Lower lobe of right lung (tissue), 2 donors: ENCODE results near the gene KRT40. TPM values are rescaled to one million over a fixed set of nuclear protein-coding genes. Genes with fewer than 3 reads are reported as not detected.

Source experiments
- ATAC-seq, 2 donors: fragments of 200-7000 bp; cut with Tn5 transposase; one replicate each; pipeline ENCODE4 v1.9.1; 2020 to 2022; ENCODE audit warnings: mild to moderate bottlenecking in 2 of 2, moderate library complexity in 2 of 2
- DNase-seq: peaks from one replicate; pipeline ENCODE4 v3.0.0-alpha.2; 2020
- H3K27ac ChIP-seq: fragments of 200-600 bp; one replicate; pipeline ENCODE4 v1.8.0; 2022
- H3K27me3 ChIP-seq: fragments of 200-600 bp; one replicate; pipeline ENCODE4 v1.8.0; 2022; ENCODE audit warnings: low read depth
- H3K36me3 ChIP-seq: fragments of 200-600 bp; one replicate; pipeline ENCODE4 v1.8.0; 2022; ENCODE audit warnings: mild to moderate bottlenecking
- H3K4me1 ChIP-seq: fragments of 200-600 bp; one replicate; pipeline ENCODE4 v1.8.0; 2022
- H3K4me3 ChIP-seq: fragments of 200-600 bp; one replicate; pipeline ENCODE4 v1.8.0; 2022; ENCODE audit warnings: mild to moderate bottlenecking
- H3K9me3 ChIP-seq: fragments of 200-600 bp; one replicate; pipeline ENCODE4 v1.8.0; 2022
- intact Hi-C: fragments of 100-400 bp; cut with DNase I; formaldehyde crosslinking; loops from one replicate; pipeline ENCODE4 v1.11.0; 2022
- total RNA-seq: library from RNA; stranded (reverse); fragmentation: NEBNext Ultra II Directional; extraction: Animal tissue kit (Norgen Biotek cat#: 25700); gene quantifications from one replicate; pipeline ENCODE4 v1.2.1, GENCODE V29; 2021
- TF ChIP-seq, protein P1 (sequence below): fragments of 200-600 bp; IDR thresholded peaks from one replicate; pipeline ENCODE4 v1.8.0; 2022; ENCODE audit warnings: antibody characterized with exemption, mild to moderate bottlenecking
- donor health status: DM: no; HTN: yes; CAD: no; lungs with severe emphysema.

The KRT40 gene
- total RNA-seq, 1 donor from 2014 or later = 0.27 TPM

DNA sequence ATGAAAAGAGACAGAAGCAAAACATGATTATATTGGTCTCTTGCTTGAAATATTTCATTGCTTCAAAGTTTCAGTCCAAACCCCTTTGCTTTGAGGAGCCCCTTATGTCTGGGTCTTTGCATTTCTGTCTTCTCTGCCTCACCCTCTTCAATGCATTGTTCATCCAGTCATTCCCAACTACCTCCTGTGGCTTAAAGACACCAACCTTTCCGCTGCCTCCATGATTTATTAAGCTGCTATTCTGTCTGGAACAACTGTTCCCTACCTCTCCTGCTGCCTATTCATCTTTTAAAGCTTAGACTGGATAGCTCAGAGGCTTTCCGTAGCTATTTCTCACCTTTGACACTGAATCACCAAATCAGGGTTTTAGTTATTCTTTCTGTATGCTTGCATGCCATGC is 13.2 kb upstream of the KRT40 start:
- H3K27me3 ChIP-seq = no peaks in the 10 kb centered on the region

DNA sequence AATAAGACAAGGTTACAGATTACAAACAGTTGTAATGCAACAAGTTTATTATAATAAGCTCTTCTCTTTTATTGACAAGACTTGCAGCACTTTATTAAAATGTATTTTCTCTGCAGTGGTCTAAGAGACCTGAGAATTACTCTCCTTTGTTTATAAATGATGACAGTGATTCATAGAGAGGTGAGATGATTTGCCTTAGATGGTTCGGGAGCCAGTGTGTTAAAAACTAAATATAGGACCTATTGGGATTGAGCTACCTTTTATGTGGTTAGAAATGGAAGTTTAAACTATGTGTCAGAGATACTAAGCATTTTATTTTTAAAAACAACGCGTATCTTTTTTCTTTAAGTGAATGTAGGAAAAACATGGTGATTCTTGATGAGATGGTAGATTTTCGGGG is 12.7 kb upstream of the KRT40 start:
- Histone ChIP-seq H3K9me3 (no peaks in the 10 kb centered on the region), H3K4me1 (no peaks in the 10 kb centered on the region), H3K27ac (no peak overlapping the region), H3K27me3 (no peaks in the 10 kb centered on the region), H3K36me3 (no peaks in the 10 kb centered on the region), H3K4me3 (no peak overlapping the region)
- TF ChIP-seq, protein P1, sequence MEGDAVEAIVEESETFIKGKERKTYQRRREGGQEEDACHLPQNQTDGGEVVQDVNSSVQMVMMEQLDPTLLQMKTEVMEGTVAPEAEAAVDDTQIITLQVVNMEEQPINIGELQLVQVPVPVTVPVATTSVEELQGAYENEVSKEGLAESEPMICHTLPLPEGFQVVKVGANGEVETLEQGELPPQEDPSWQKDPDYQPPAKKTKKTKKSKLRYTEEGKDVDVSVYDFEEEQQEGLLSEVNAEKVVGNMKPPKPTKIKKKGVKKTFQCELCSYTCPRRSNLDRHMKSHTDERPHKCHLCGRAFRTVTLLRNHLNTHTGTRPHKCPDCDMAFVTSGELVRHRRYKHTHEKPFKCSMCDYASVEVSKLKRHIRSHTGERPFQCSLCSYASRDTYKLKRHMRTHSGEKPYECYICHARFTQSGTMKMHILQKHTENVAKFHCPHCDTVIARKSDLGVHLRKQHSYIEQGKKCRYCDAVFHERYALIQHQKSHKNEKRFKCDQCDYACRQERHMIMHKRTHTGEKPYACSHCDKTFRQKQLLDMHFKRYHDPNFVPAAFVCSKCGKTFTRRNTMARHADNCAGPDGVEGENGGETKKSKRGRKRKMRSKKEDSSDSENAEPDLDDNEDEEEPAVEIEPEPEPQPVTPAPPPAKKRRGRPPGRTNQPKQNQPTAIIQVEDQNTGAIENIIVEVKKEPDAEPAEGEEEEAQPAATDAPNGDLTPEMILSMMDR = no peak
- intact Hi-C loops = no loop called here
- ATAC-seq = no peak
- DNase-seq = no peak

More for the DNA sequence above, 13.2 kb upstream of the KRT40 start:
- TF ChIP-seq, protein P1 = no peak
- Histone ChIP-seq H3K4me1 (no peaks in the 10 kb centered on the region), H3K36me3 (no peaks in the 10 kb centered on the region), H3K9me3 (no peaks in the 10 kb centered on the region), H3K4me3 (no peak overlapping the region), H3K27ac (no peak overlapping the region)
- no peak for ATAC-seq
- no peak for DNase-seq
- intact Hi-C loops = no loop called here

DNA sequence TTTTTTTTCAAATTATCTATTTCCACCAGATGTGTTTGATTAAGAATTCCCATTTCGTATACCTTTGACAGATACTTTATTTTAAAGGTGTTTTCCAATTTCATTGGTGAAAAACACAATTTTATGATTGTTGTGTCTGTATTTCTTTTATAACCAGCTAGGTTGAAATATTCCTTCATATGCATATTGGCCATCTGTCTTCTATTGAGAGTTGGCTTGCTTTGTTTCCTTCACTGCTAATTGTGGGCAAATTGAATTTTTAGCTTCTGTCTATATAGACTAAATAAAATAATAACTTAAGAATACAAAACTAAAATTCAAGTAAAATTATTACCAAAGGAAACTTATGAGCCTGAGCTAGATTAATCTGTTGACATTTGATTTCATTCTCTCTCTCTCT is 11.0 kb upstream of the KRT40 start:
- no peaks in the 10 kb centered on the region for H3K27me3 ChIP-seq
- DNase-seq (no peak), ATAC-seq (no peak)
- no peaks in the 10 kb centered on the region for H3K4me1 ChIP-seq
- TF ChIP-seq, protein P1 = no peak
- no peak overlapping the region for H3K4me3 ChIP-seq
- intact Hi-C loops = no loop called here
- no peaks in the 10 kb centered on the region for H3K36me3 ChIP-seq
- H3K27ac ChIP-seq = no peak overlapping the region
- H3K9me3 ChIP-seq = no peaks in the 10 kb centered on the region

DNA sequence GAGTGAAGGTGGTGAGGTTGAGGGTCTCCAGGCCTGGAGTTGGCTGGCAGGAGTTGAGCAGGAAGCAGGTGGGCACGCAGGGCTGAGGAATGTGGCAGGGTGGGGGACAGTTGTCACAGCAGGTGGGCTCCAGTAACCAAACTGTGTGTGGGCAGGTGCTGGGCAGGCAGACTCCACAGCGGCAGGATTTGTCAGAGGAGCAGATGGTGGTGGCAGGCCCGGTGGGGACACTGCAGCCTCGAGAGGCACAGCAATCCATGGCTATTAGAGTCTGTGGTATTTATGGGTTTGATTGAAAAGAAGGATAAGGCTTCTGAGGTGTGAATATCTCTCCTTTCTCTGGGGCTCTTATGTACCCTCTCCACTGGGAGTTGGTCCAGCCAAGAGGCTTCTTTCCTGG is 9.7 kb upstream of the KRT40 start, which contains the start of gene KRTAP3-3:
Gene KRTAP3-3 (minus strand): TSS at position 326 of the 400 bp plus-strand sequence. CDS start 67 bp downstream, at position 259.
- no peak within 1 kb of the TSS for H3K4me3 ChIP-seq
- ATAC-seq = no peak
- no peak for DNase-seq
- no peaks in the 10 kb centered on the region for H3K9me3 ChIP-seq
- intact Hi-C loops = no loop called here
- TF ChIP-seq, protein P1 = no peak
- H3K27ac ChIP-seq = no peak within 1 kb of the TSS
- H3K36me3 ChIP-seq = no peaks in the 10 kb centered on the region
- H3K4me1 ChIP-seq = no peaks in the 10 kb centered on the region
- no peaks in the 10 kb centered on the region for H3K27me3 ChIP-seq

DNA sequence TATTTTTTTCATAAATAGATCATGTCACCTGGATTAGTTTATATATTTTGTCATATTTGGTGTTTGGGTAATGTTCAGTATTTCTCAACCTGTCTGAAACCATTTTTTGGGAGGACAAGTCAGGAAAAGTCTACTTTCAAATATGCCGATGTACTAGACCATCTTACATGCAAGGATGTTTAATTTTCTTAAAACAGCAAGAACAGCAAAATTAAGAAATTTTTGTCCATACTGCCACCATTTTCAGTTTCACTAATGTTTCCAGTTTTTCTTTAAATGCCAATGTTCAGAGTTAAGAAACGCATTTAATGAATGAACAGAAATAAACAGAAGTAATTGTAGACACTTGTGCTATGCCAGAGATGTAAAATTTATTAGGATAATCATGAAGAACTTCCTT is 9.0 kb upstream of the KRT40 start:
- ATAC-seq = no peak
- TF ChIP-seq, protein P1 = no peak
- Histone ChIP-seq H3K9me3 (no peaks in the 10 kb centered on the region), H3K36me3 (no peaks in the 10 kb centered on the region), H3K27ac (no peak overlapping the region), H3K4me3 (no peak overlapping the region), H3K27me3 (no peaks in the 10 kb centered on the region), H3K4me1 (no peaks in the 10 kb centered on the region)
- intact Hi-C loops = no loop called here
- DNase-seq = no peak

DNA sequence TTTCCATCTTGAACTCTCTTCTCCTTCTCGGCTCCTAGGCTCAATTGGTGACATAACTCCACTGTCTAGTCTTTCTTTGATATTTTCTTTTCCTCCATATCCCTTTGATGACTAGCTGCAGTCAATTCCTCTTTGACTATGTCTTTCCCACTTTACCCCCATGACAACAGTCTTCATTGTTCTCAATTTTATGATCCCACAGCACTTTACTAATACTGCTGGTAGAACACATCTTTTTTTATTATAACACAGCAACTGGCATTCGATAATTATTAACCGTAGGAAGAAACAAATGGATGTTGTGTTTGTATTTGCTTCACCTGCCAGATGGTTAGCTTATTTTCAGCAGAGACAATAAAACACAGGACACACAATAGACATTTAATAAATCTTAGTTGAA is 8.5 kb upstream of the KRT40 start:
- DNase-seq = no peak
- intact Hi-C loops = no loop called here
- H3K27ac ChIP-seq = no peak overlapping the region
- no peaks in the 10 kb centered on the region for H3K36me3 ChIP-seq
- no peak overlapping the region for H3K4me3 ChIP-seq
- no peaks in the 10 kb centered on the region for H3K9me3 ChIP-seq
- H3K27me3 ChIP-seq = no peaks in the 10 kb centered on the region
- ATAC-seq = no peak
- H3K4me1 ChIP-seq = no peaks in the 10 kb centered on the region
- TF ChIP-seq, protein P1 = no peak
